Measurements from ENCODE around the gene PSG5. TPM values are rescaled to one million over a fixed set of nuclear protein-coding genes. Genes with fewer than 3 reads are reported as not detected.
"Not testable (repeated sequence)": the region's sequence is repeated elsewhere in the genome, so short reads cannot be mapped to it uniquely, and the experiment has no call there.

Gene PSG5
- total RNA-seq, 1 donor from 2014 or later: not detected

- DNase-seq (ENCODE audit: low spot score): not testable (repeated sequence)
These were observed 1.8 kb upstream of the PSG5 start for GRCh38 chr19:43188092-43188491.

- DNase-seq (ENCODE audit: low spot score): not testable (repeated sequence)
These were observed 4.2 kb downstream of the PSG5 start for GRCh38 chr19:43181869-43182771.

- DNase-seq (ENCODE audit: low spot score): not testable (repeated sequence)
These were observed 6.7 kb downstream of the PSG5 start for GRCh38 chr19:43179569-43180147.

- not testable (repeated sequence) for DNase-seq (ENCODE audit: low spot score)
These were observed 7.8 kb downstream of the PSG5 start for GRCh38 chr19:43178577-43178976.

GRCh38 chr19:43165906-43166305 lies 20.4 kb downstream of the PSG5 start:
- not testable (repeated sequence) for DNase-seq (ENCODE audit: low spot score)

- not testable (repeated sequence) for DNase-seq (ENCODE audit: low spot score)
These were observed 23.2 kb downstream of the PSG5 start for GRCh38 chr19:43163135-43163534.

GRCh38 chr19:43162261-43162660 lies 24.1 kb downstream of the PSG5 start:
- DNase-seq (ENCODE audit: low spot score): not testable (repeated sequence)

- DNase-seq (ENCODE audit: low spot score): no peak
These were observed 34.1 kb downstream of the PSG5 start for GRCh38 chr19:43152214-43152613.

- not testable (repeated sequence) for DNase-seq (ENCODE audit: low spot score)
These were observed 36.5 kb downstream of the PSG5 start for GRCh38 chr19:43149788-43150187.

GRCh38 chr19:43148233-43148632 lies 38.1 kb downstream of the PSG5 start:
- no peak for DNase-seq (ENCODE audit: low spot score)

- DNase-seq (ENCODE audit: low spot score): not testable (repeated sequence)
These were observed 44.6 kb downstream of the PSG5 start for GRCh38 chr19:43141763-43142162.

GRCh38 chr19:43132696-43133095 lies 53.6 kb downstream of the PSG5 start:
- DNase-seq (ENCODE audit: low spot score): no peak

- DNase-seq (ENCODE audit: low spot score): not testable (repeated sequence)
These were observed 55.0 kb downstream of the PSG5 start for GRCh38 chr19:43131281-43131842.

- not testable (repeated sequence) for DNase-seq (ENCODE audit: low spot score)
These were observed 57.1 kb downstream of the PSG5 start for GRCh38 chr19:43129197-43129596.

- not testable (repeated sequence) for DNase-seq (ENCODE audit: low spot score)
These were observed 59.0 kb downstream of the PSG5 start for GRCh38 chr19:43127336-43127735.

GRCh38 chr19:43126720-43127119 lies 59.6 kb downstream of the PSG5 start:
- no peak for DNase-seq (ENCODE audit: low spot score)

- no peak for DNase-seq (ENCODE audit: low spot score)
These were observed 62.0 kb downstream of the PSG5 start for GRCh38 chr19:43124360-43124759.

GRCh38 chr19:43120433-43121026 lies 65.8 kb downstream of the PSG5 start:
- DNase-seq (ENCODE audit: low spot score): not testable (repeated sequence)

GRCh38 chr19:43119526-43119925 lies 66.8 kb downstream of the PSG5 start:
- not testable (repeated sequence) for DNase-seq (ENCODE audit: low spot score)
